Esophagus squamous epithelium (tissue), 5 donors: ENCODE measurements around the gene FRYL. TPM values are rescaled to one million over a fixed set of nuclear protein-coding genes. Genes with fewer than 3 reads are reported as not detected.

Experiments used
- DNase-seq: peaks from one replicate; lab custom pipeline; 2025; lab: John Stamatoyannopoulos, UW
- H3K27ac ChIP-seq, 4 donors: fragments of 200-600 bp; sonication (generic); one replicate each; pipeline ENCODE4 v1.5.1; 2016 to 2019; ENCODE audit warnings: mild to moderate bottlenecking in 1 of 4
- H3K27me3 ChIP-seq, 4 donors: fragments of 200-600 bp; sonication (generic); 1 replicate in 3 of 4; 2 replicates in 1 of 4; pipeline versions ENCODE4 v1.5.1 to v1.6.0; 2017 to 2021; ENCODE audit warnings: antibody characterized with exemption in 1 of 4
- H3K36me3 ChIP-seq, 3 donors: fragments of 200-600 bp; sonication (generic); one replicate each; pipeline ENCODE4 v1.5.1; 2016 to 2019
- H3K4me1 ChIP-seq, 3 donors: fragments of 200-600 bp; sonication (generic); one replicate each; pipeline ENCODE4 v1.5.1; 2017 to 2019
- H3K4me3 ChIP-seq, 4 donors: fragments of 200-600 bp; sonication (generic); 1 replicate in 3 of 4; 2 replicates in 1 of 4; pipeline ENCODE4 v1.5.1; 2016 to 2019; ENCODE audit warnings: mild to moderate bottlenecking in 2 of 4, moderate library complexity in 1 of 4
- H3K9me3 ChIP-seq, 3 donors: fragments of 200-600 bp; sonication (generic); one replicate each; pipeline ENCODE4 v1.5.1; 2016 to 2019
- POLR2A ChIP-seq, 4 donors: fragments of 450-650 bp; IDR thresholded peaks; one replicate each; pipeline ENCODE4 v1.6.1; 2017; ENCODE audit warnings: antibody characterized with exemption in 4 of 4, mild to moderate bottlenecking in 4 of 4, moderate library complexity in 3 of 4
- WGBS, 2 donors: methylation state at CpG; one replicate each; pipeline ENCODE4 v1.1.5; 2018; 5-methylcytosine and 5-hydroxymethylcytosine counted together
- intact Hi-C: fragments of 100-400 bp; cut with DNase I; formaldehyde crosslinking; loops from one replicate; pipeline ENCODE4 v1.15.0; 2022
- total RNA-seq, 4 donors: library from RNA; depleted of rRNA; stranded (reverse); fragments of >200 nt; gene quantifications; one replicate each; pipeline ENCODE4 v1.1.0, GENCODE V29; 2016
- TF ChIP-seq, protein P1 (sequence below), 6 experiments: fragments of 450-650 bp in 4 of 6; fragments of 200-600 bp in 2 of 6; sonication (generic) in 2 of 6; IDR thresholded peaks; one replicate each; pipeline ENCODE4 v1.5.1; 2016 to 2019; ENCODE audit warnings: antibody characterized with exemption in 6 of 6, mild to moderate bottlenecking in 4 of 6, moderate library complexity in 4 of 6
- donor health status: DM: yes; HTN: yes; CAD: no.

FRYL gene
- total RNA-seq, 4 donors from 2014 or later, result 26.1 to 69.6 (median 38.1) TPM

DNA sequence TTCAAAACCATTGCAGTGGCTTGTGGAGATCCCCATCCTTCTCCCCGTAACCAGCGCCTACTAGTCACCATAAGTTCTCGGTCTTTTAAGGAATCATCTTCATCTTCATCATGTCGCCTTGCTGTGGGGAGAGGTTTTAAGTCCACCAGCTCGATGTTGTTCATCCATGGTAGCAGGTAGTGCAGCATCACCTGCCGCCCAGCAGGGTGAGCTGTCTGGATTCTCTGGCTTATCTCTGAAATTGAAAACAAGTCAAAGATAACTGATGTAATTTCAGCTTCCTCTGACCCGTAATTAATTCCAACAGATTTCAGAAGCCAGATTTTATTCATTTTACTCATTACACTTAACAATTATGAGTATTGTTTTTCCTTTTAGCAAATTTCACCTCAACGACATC, 222.6 kb downstream of the FRYL start:
- TF ChIP-seq POLR2A (IDR thresholded peaks at IDR 0.05), result no peak
- TF ChIP-seq, protein P1, sequence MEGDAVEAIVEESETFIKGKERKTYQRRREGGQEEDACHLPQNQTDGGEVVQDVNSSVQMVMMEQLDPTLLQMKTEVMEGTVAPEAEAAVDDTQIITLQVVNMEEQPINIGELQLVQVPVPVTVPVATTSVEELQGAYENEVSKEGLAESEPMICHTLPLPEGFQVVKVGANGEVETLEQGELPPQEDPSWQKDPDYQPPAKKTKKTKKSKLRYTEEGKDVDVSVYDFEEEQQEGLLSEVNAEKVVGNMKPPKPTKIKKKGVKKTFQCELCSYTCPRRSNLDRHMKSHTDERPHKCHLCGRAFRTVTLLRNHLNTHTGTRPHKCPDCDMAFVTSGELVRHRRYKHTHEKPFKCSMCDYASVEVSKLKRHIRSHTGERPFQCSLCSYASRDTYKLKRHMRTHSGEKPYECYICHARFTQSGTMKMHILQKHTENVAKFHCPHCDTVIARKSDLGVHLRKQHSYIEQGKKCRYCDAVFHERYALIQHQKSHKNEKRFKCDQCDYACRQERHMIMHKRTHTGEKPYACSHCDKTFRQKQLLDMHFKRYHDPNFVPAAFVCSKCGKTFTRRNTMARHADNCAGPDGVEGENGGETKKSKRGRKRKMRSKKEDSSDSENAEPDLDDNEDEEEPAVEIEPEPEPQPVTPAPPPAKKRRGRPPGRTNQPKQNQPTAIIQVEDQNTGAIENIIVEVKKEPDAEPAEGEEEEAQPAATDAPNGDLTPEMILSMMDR (IDR thresholded peaks at IDR 0.05), result peak in 1 of 6 experiments; percentile 20
- Histone ChIP-seq H3K9me3 (no peaks in the 10 kb centered on the region), H3K27me3 (no peaks in the 10 kb centered on the region), H3K27ac (no peak overlapping the region), H3K36me3 (peaks cover 8 to 100% (median 12%) of the 10 kb centered on the region in 3 donors), H3K4me3 (no peak overlapping the region), H3K4me1 (no peaks in the 10 kb centered on the region)
- intact Hi-C loops, result no loop called here
- DNase-seq, result no peak
- 89 to 95% methylated on average over 8 of the region's 8 CpGs for WGBS, 2 donors

DNA sequence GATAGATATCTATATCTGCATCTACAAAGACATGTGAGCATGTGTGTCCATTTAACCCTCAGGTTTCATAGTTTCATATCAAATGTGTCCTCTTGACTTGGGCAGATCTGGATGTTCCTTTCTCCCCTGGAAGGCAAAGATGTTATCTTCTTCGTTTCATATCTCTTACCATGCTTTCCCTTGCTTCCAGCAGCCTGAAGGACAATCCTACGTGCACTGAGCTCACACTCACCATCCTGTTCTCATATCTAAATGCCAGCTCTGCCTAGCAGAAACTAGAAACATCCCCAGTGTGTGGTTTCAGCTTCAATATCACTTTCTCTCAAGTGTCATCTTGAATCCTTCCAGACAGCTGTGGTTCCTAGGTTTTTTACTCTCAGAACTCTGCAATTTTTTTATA, 223.8 kb downstream of the FRYL start:
- no peaks in the 10 kb centered on the region for H3K9me3 ChIP-seq
- intact Hi-C loops, result no loop called here
- H3K36me3 ChIP-seq, result peaks cover 8 to 100% (median 14%) of the 10 kb centered on the region in 3 donors
- H3K27me3 ChIP-seq, result no peaks in the 10 kb centered on the region
- H3K4me1 ChIP-seq, result no peaks in the 10 kb centered on the region
- no peak overlapping the region for H3K27ac ChIP-seq
- H3K4me3 ChIP-seq, result no peak overlapping the region
- TF ChIP-seq POLR2A (IDR thresholded peaks at IDR 0.05), result no peak
- TF ChIP-seq, protein P1 (IDR thresholded peaks at IDR 0.05), result no peak
- WGBS, 2 donors, result 89 to 93% methylated on average over 2 of the region's 2 CpGs
- DNase-seq, result no peak

DNA sequence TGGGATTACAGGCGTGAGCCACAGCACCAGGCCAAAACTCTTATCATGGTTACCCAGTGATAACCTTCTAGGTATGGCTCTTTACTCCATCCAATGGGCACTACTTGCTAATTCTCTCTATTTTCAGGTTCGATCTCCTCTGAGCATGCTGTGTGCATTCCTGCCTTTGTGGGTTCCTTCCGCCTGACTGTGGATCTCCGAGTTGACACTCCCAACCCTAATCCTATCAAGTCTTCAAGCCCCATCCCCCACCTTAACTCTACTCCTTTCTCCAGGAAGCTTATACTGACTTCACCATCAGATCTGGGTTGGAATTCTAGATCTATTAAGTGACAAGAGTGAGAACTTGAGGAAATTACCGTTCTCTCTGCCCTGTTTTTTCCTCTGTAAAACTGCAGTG, 225.5 kb downstream of the FRYL start:
- H3K4me3 ChIP-seq, result no peak overlapping the region
- no peaks in the 10 kb centered on the region for H3K4me1 ChIP-seq
- TF ChIP-seq, protein P1 (IDR thresholded peaks at IDR 0.05), result no peak
- no peak for TF ChIP-seq POLR2A (IDR thresholded peaks at IDR 0.05)
- no peaks in the 10 kb centered on the region for H3K9me3 ChIP-seq
- H3K27ac ChIP-seq, result no peak overlapping the region
- H3K36me3 ChIP-seq, result peaks cover 8 to 100% (median 15%) of the 10 kb centered on the region in 3 donors
- no peak for DNase-seq
- WGBS, 2 donors, result 94% methylated on average over 4 of the region's 5 CpGs
- intact Hi-C loops, result no loop called here
- H3K27me3 ChIP-seq, result no peaks in the 10 kb centered on the region

DNA sequence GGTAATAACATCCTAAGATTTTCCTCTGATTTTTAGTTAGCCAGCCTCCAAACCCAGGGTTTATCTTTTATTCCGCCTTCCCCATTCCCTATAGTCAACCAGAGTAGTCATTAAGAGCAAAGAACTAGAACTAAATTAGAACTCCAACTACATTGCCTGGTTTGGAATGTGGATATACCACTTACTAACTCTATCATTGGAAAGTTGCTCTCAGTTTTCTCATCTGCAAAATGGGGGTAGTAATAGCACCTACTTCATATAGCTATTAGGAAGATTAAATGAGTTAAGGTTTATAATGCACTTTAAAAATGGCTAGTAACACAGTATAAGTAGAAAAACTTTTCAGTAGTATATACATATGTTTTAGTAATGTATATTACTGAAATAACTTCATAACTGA, 226.4 kb downstream of the FRYL start:
- intact Hi-C loops, result no loop called here
- TF ChIP-seq, protein P1 (IDR thresholded peaks at IDR 0.05), result no peak
- TF ChIP-seq POLR2A (IDR thresholded peaks at IDR 0.05), result no peak
- no peaks in the 10 kb centered on the region for H3K27me3 ChIP-seq
- no peak overlapping the region for H3K4me3 ChIP-seq
- no peaks in the 10 kb centered on the region for H3K4me1 ChIP-seq
- H3K27ac ChIP-seq, result no peak overlapping the region
- peaks cover 8 to 100% (median 15%) of the 10 kb centered on the region in 3 donors for H3K36me3 ChIP-seq
- WGBS, 2 donors, result 95 to 96% methylated on average over 1 of the region's 1 CpG
- H3K9me3 ChIP-seq, result no peaks in the 10 kb centered on the region
- DNase-seq, result no peak

DNA sequence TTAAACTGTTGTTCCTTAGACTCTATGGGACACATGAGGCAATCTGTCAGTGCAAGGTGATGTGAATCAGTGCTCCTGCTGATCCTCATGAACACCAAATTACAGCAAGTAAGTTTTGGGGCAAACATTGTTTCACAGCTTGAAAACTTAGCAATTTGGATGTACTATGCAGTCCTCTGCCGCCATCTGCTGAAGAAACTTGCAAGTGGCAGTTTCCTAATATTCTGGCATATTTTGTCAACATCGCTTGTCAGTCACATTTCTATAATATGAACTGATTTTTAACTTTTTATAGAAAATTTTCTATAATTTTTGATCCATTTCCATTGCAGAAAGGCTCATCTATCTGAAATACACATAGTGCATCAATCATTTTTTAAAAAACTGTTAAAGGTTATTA, 233.7 kb downstream of the FRYL start:
- Histone ChIP-seq H3K4me1 (peaks cover 0 to 11% (median 0%) of the 10 kb centered on the region in 3 donors), H3K27ac (no peak overlapping the region), H3K36me3 (peaks cover 5 to 91% (median 5%) of the 10 kb centered on the region in 3 donors), H3K9me3 (no peaks in the 10 kb centered on the region), H3K4me3 (no peak overlapping the region), H3K27me3 (no peaks in the 10 kb centered on the region)
- intact Hi-C loops, result no loop called here
- no peak for DNase-seq
- 70 to 73% methylated on average over 2 of the region's 2 CpGs for WGBS, 2 donors
- no peak for TF ChIP-seq POLR2A (IDR thresholded peaks at IDR 0.05)
- TF ChIP-seq, protein P1 (IDR thresholded peaks at IDR 0.05), result peak in 5 of 6 experiments; percentile 15 to 64 (median 41)
